Measurements from ENCODE around the gene CACNA1A.

GRCh38 chr19:13267131-13267530 is 239.1 kb downstream of the CACNA1A start:
- TF ChIP-seq POLR2A (IDR thresholded peaks at IDR 0.05; ENCODE audit: low read depth) (no peak), EP300 (IDR thresholded peaks at IDR 0.05) (no peak)
- TF ChIP-seq, protein P1, sequence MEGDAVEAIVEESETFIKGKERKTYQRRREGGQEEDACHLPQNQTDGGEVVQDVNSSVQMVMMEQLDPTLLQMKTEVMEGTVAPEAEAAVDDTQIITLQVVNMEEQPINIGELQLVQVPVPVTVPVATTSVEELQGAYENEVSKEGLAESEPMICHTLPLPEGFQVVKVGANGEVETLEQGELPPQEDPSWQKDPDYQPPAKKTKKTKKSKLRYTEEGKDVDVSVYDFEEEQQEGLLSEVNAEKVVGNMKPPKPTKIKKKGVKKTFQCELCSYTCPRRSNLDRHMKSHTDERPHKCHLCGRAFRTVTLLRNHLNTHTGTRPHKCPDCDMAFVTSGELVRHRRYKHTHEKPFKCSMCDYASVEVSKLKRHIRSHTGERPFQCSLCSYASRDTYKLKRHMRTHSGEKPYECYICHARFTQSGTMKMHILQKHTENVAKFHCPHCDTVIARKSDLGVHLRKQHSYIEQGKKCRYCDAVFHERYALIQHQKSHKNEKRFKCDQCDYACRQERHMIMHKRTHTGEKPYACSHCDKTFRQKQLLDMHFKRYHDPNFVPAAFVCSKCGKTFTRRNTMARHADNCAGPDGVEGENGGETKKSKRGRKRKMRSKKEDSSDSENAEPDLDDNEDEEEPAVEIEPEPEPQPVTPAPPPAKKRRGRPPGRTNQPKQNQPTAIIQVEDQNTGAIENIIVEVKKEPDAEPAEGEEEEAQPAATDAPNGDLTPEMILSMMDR (IDR thresholded peaks at IDR 0.05), result no peak

Data from esophagus muscularis mucosa (tissue), 4 donors.